K562 (cell line): ENCODE results near the gene MRPL38. TPM values are rescaled to one million over a fixed set of nuclear protein-coding genes. Genes with fewer than 3 reads are reported as not detected.
A peak's percentile ranks its signal among the peaks of the same experiment; 100 is the strongest.

Experiments
- ATAC-seq: fragments of 200-7000 bp; cut with Tn5 transposase; 3 replicates; pipeline ENCODE4 v1.9.1; 2020; ENCODE audit warnings: moderate library complexity
- BruUV-seq: library from RNA; stranded (reverse); fragments of 400-500 nt; replicated peaks from 2 replicates; lab custom pipeline; 2021; lab: Mats Ljungman, UMichigan
- CTCF ChIA-PET: fragments of 300-600 bp; formaldehyde crosslinking; extraction: SDS; loops from one replicate; lab custom pipeline; 2021; ENCODE audit warnings: low intra/inter-chr PET ratio; lab: Yijun Ruan, JAX
- POLR2A ChIA-PET: fragments of 300-600, 350-650 bp; sonication (Branson Sonifier 250); formaldehyde crosslinking; extraction: SDS; loops from one replicate; lab custom pipeline; 2021; ENCODE audit warnings: antibody characterized with exemption, inconsistent platforms; lab: Yijun Ruan, JAX
- DNase-seq, 4 experiments: peaks; one replicate each; pipeline versions ENCODE4 v3.0.0 to v3.0.0-alpha.2; 2011 to 2018; ENCODE audit warnings: low spot score in 3 of 4, mixed read lengths in 3 of 4; ENCODE audit errors: extremely low read depth in 1 of 4
- FAIRE-seq: peaks from 2 replicates; lab custom pipeline; 2011; peaks lifted over from hg19 to GRCh38; lab: Jason Lieb, UNC
- H2AFZ ChIP-seq: 2 replicates; pipeline ENCODE4 v1.6.0; 2011; ENCODE audit warnings: low read depth, low read length, control low read depth, inconsistent platforms
- H3K27ac ChIP-seq: fragments of 200-600 bp; 3 replicates; pipeline ENCODE4 v1.8.0; 2011; ENCODE audit warnings: low read depth, mild to moderate bottlenecking, control low read depth, inconsistent platforms, low read length, moderate library complexity, mixed read lengths; ENCODE audit errors: extremely low read depth
- H3K27me3 ChIP-seq, 2 experiments: fragments of 300-600 bp in 1 of 2; 2 replicates in 1 of 2; 3 replicates in 1 of 2; pipeline versions ENCODE4 v1.6.0 to v1.8.0; 2011; ENCODE audit warnings: inconsistent platforms in 2 of 2, low read length in 2 of 2, mild to moderate bottlenecking in 1 of 2, mixed read lengths in 1 of 2, moderate library complexity in 1 of 2; ENCODE audit not compliant: control insufficient read depth in 2 of 2, insufficient read depth in 2 of 2
- H3K36me3 ChIP-seq: fragments of 300-600 bp; 3 replicates; pipeline ENCODE4 v1.8.0; 2011; ENCODE audit warnings: mild to moderate bottlenecking, low read length, inconsistent platforms; ENCODE audit not compliant: control insufficient read depth, insufficient read depth
- H3K4me1 ChIP-seq, 2 experiments: fragments of 200-600 bp in 1 of 2; replicated peaks in 1 of 2; 2 replicates in 1 of 2; 3 replicates in 1 of 2; pipeline versions ENCODE4 v1.5.1 to v1.8.0; 2011; ENCODE audit warnings: inconsistent platforms in 2 of 2, low read length in 2 of 2, mild to moderate bottlenecking in 1 of 2, mixed read lengths in 1 of 2, moderate library complexity in 1 of 2; ENCODE audit not compliant: control insufficient read depth in 2 of 2, insufficient read depth in 2 of 2
- H3K4me2 ChIP-seq: 2 replicates; pipeline ENCODE4 v1.6.1; 2011; ENCODE audit warnings: low read length, control low read depth, inconsistent platforms, mixed read lengths; ENCODE audit not compliant: insufficient read depth
- H3K4me3 ChIP-seq: fragments of 200-600 bp; sonication (generic), shearing (Covaris generic); 2 replicates; pipeline ENCODE4 v1.5.1; 2016; ENCODE audit warnings: control low read depth, inconsistent platforms
- H3K79me2 ChIP-seq: fragments of 200-600 bp; 3 replicates; pipeline ENCODE4 v1.8.0; 2011; ENCODE audit warnings: low read length, inconsistent platforms; ENCODE audit not compliant: control insufficient read depth, insufficient read depth
- H3K9ac ChIP-seq, 2 experiments: 2 replicates each; pipeline versions ENCODE4 v1.6.0 to v1.6.1; 2011; ENCODE audit warnings: low read depth in 2 of 2, low read length in 2 of 2, control low read depth in 1 of 2, inconsistent platforms in 1 of 2, mild to moderate bottlenecking in 1 of 2, mixed read lengths in 1 of 2; ENCODE audit not compliant: insufficient read depth in 1 of 2
- H3K9me1 ChIP-seq: one replicate; pipeline ENCODE4 v1.6.0; 2011; ENCODE audit warnings: inconsistent platforms, mild to moderate bottlenecking, low read length, moderate library complexity; ENCODE audit not compliant: control insufficient read depth, insufficient read depth
- H3K9me3 ChIP-seq: replicated peaks from 2 replicates; pipeline ENCODE4 v1.5.1; 2011; ENCODE audit warnings: low read depth, low read length, inconsistent platforms; ENCODE audit not compliant: control insufficient read depth, insufficient read depth
- H4K20me1 ChIP-seq: replicated peaks from 2 replicates; pipeline ENCODE4 v1.6.1; 2011; ENCODE audit warnings: low read length, inconsistent platforms, mixed read lengths; ENCODE audit not compliant: control insufficient read depth, insufficient read depth
- BRD9 ChIP-seq: fragments of 450-650 bp; IDR thresholded peaks from 2 replicates; pipeline ENCODE4 v1.6.1; 2018; ENCODE audit warnings: low read depth; ENCODE audit not compliant: partially characterized antibody
- CBX2 ChIP-seq: fragments of 200-600 bp; sonication (generic); IDR thresholded peaks from one replicate; pipeline ENCODE4 v1.6.1; 2012; ENCODE audit warnings: mild to moderate bottlenecking, low read length, inconsistent platforms; ENCODE audit not compliant: insufficient read depth, poor library complexity, severe bottlenecking
- ETV1 ChIP-seq: fragments of 450-650 bp; conservative IDR thresholded peaks from 2 replicates; pipeline ENCODE4 v1.6.1; 2016; ENCODE audit warnings: missing genetic modification characterization, control low read depth, low read depth, missing compliant biosample characterization
- HNRNPL ChIP-seq: fragments of 200-400 bp; formaldehyde crosslinking; IDR thresholded peaks from 2 replicates; pipeline ENCODE4 v1.6.1; 2017; ENCODE audit warnings: low read depth, mild to moderate bottlenecking, low read length
- KLF16 ChIP-seq: IDR thresholded peaks from 2 replicates; pipeline ENCODE4 v1.6.1; 2016; ENCODE audit warnings: antibody characterized with exemption
- L3MBTL2 ChIP-seq: fragments of 450-650 bp; IDR thresholded peaks from 2 replicates; pipeline ENCODE4 v1.6.1; 2016; ENCODE audit warnings: mild to moderate bottlenecking, moderate library complexity
- MTA2 ChIP-seq: fragments of 450-650 bp; IDR thresholded peaks from 2 replicates; pipeline ENCODE4 v1.6.1; 2016; ENCODE audit warnings: low read depth
- NCOA4 ChIP-seq: fragments of 450-650 bp; IDR thresholded peaks from 2 replicates; pipeline ENCODE4 v1.6.1; 2018; ENCODE audit warnings: mild to moderate bottlenecking; ENCODE audit not compliant: partially characterized antibody
- RAD21 ChIP-seq, 2 experiments: fragments of 250-450 bp in 1 of 2; fragments of 450-650 bp in 1 of 2; sonication (Bioruptor Pico) in 1 of 2; formaldehyde crosslinking in 1 of 2; IDR thresholded peaks in 1 of 2; conservative IDR thresholded peaks in 1 of 2; 2 replicates each; pipeline versions ENCODE4 v1.4.0 to v1.8.0; 2020 to 2022; ENCODE audit warnings: mild to moderate bottlenecking in 2 of 2, moderate library complexity in 1 of 2
- RBM39 ChIP-seq: fragments of 200-400 bp; formaldehyde crosslinking; optimal IDR thresholded peaks from 2 replicates; pipeline ENCODE3; 2018; ENCODE audit warnings: low read depth, low read length
- SPI1 ChIP-seq: IDR thresholded peaks from 2 replicates; pipeline ENCODE4 v1.6.1; 2011; ENCODE audit warnings: low read depth, low read length, control low read depth, borderline replicate concordance
- SREBF2 ChIP-seq: sonication (generic); formaldehyde crosslinking; IDR thresholded peaks from 2 replicates; pipeline ENCODE4 v1.4.0; 2020; ENCODE audit warnings: mild to moderate bottlenecking, missing genetic modification reagents
- XRCC4 ChIP-seq: IDR thresholded peaks from one replicate; pipeline ENCODE4 v1.6.1; 2011; ENCODE audit not compliant: insufficient read depth, insufficient read length; ENCODE audit errors: extremely low read depth
- ZNF3 ChIP-seq: fragments of 250-450 bp; sonication (Bioruptor Pico); IDR thresholded peaks from 2 replicates; pipeline ENCODE4 v1.5.0; 2021; ENCODE audit warnings: mild to moderate bottlenecking, moderate library complexity
- ZNF324 ChIP-seq: fragments of 250-450 bp; sonication (Bioruptor Pico); IDR thresholded peaks from 2 replicates; pipeline ENCODE4 v1.4.0; 2020; ENCODE audit warnings: mild to moderate bottlenecking
- ZNF586 ChIP-seq: fragments of 450-650 bp; formaldehyde crosslinking; conservative IDR thresholded peaks from 2 replicates; pipeline ENCODE4 v1.4.0; 2020; ENCODE audit warnings: mild to moderate bottlenecking, moderate library complexity
- WGBS: fragments of 100-300 bp; shearing (Covaris generic); methylation state at CpG from one replicate; pipeline ENCODE4 v1.1.6; 2016; ENCODE audit warnings: low coverage, mixed read lengths; ENCODE audit not compliant: insufficient coverage; ENCODE audit errors: missing lambda C conversion rate; 5-methylcytosine and 5-hydroxymethylcytosine counted together
- in situ Hi-C: fragments of 300-500 bp; cut with MboI; formaldehyde crosslinking; loops from 4 replicates; pipeline ENCODE4 v1.15.0; 2018; ENCODE audit warnings: inconsistent platforms, mixed read lengths
- intact Hi-C: fragments of 100-400 bp; cut with micrococcal nuclease; formaldehyde crosslinking; loops from 2 replicates; pipeline ENCODE4 v1.14.2; 2022
- polyA plus RNA-seq, 8 experiments: library from polyadenylated mRNA; depleted of rRNA in 4 of 8; stranded (reverse) in 5 of 8; unstranded in 3 of 8; fragments of >200 nt; fragmentation: Nextera tagmentation in 2 of 8; fragmentation: Illumina TruSeq in 1 of 8; extraction: Ambion mirVana in 2 of 8; extraction: Trizol in 1 of 8; gene quantifications; 2 replicates each; pipeline versions ENCODE4 v1.2.1 to v1.2.3, GENCODE V29; 2011 to 2014; ENCODE audit warnings: inconsistent platforms in 1 of 8, missing spikeins in 1 of 8
- total RNA-seq, 7 experiments: library from RNA; depleted of rRNA in 6 of 7; stranded (reverse); fragments of >200 nt in 6 of 7; fragmentation: Illumina TruSeq in 2 of 7; extraction: Trizol in 2 of 7; gene quantifications; 2 replicates each; pipeline versions ENCODE4 v1.2.1 to v1.2.3, GENCODE V29; 2011 to 2021; ENCODE audit warnings: low replicate concordance in 1 of 7
- TF ChIP-seq, protein P1 (sequence below): IDR thresholded peaks from 2 replicates; pipeline ENCODE4 v1.6.1; 2011; ENCODE audit warnings: borderline replicate concordance, low read depth, mild to moderate bottlenecking, moderate library complexity, low read length; ENCODE audit not compliant: insufficient read depth, poor library complexity, severe bottlenecking
- TF ChIP-seq, protein P2 (sequence below), 3 experiments: IDR thresholded peaks in 2 of 3; conservative IDR thresholded peaks in 1 of 3; 2 replicates each; pipeline ENCODE4 v1.5.1; 2011 to 2012; ENCODE audit warnings: low read length in 3 of 3, mild to moderate bottlenecking in 3 of 3, control low read depth in 2 of 3, improper control_type of control experiment in 1 of 3, inconsistent platforms in 1 of 3, low read depth in 1 of 3, mixed read lengths in 1 of 3, moderate library complexity in 1 of 3; ENCODE audit not compliant: insufficient read depth in 2 of 3

The MRPL38 gene
- total and polyA plus RNA-seq, 9 of the 15 experiments (the other 6 are each of a cell fraction or from before 2014, with no cell fraction given): 4.5 to 154 (median 48.5) TPM

DNA sequence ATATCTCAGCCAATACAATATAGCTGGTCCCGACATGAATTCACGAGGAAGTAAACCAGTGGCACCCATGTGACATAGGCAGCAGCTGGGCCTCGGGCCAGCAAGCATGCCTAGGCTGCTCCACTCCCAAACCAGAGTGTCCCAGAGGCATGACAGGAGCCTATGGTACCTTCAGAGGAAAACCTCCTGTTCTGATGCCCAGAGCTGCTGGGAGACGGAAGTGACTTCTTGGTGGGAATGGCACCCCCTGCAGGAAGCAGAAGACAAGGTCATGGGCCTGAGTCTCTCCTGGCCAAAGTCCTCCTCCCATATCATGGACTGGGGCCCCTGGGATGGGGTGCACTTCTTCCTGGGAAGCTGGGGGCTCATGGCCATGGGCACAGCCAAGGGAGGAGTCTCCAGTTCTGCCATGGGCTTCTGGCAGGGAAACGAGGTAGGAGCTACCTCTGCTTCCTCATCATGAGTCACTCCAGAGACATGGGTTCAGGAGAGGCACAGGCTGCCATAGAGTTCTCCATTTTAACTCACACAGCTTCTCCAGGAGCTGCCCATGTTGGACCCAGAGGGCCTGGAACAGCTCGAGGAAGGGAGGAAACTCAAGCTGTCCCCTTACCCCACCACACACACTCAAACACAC, 22.7 kb upstream of the MRPL38 start:
- DNase-seq (peak; percentile 68 to 81 (median 72)), FAIRE-seq (peak; percentile 92), ATAC-seq (peak; percentile 95)
- peaks cover 5% of the 10 kb centered on the region; the same call in 1 of the 3 replicates for H3K36me3 ChIP-seq
- no peak overlapping the region for H3K4me3 ChIP-seq
- H3K9me3 ChIP-seq: no peaks in the 10 kb centered on the region
- H3K27me3 ChIP-seq: no peaks in the 10 kb centered on the region
- peaks cover 0 to 16% of the 10 kb centered on the region in 2 experiments; a peak in 2 of 5 replicates for H3K4me1 ChIP-seq
- no peak overlapping the region for H3K4me2 ChIP-seq
- H3K79me2 ChIP-seq: no peaks in the 10 kb centered on the region
- no TSS peak for BruUV-seq
- peak overlapping the region; percentile 51; the same call in 1 of the 2 replicates for H2AFZ ChIP-seq
- in situ Hi-C loops (no loop called here), intact Hi-C loops (no loop called here)
- no peak overlapping the region for H3K27ac ChIP-seq
- 56% methylated on average over 5 of the region's 6 CpGs for WGBS
- peaks cover 5% of the 10 kb centered on the region for H3K9me1 ChIP-seq
- no peaks in the 10 kb centered on the region for H4K20me1 ChIP-seq
- no peak overlapping the region for H3K9ac ChIP-seq
- CTCF ChIA-PET: interaction anchor here (0.6 kb wide), 1 partner anchor 275 kb away, joined by 3 read pairs; no protein-coding TSS in a partner anchor
- POLR2A ChIA-PET: interaction anchor here (0.7 to 1.5 kb wide), 8 partner anchors 10 to 153 kb away, joined by 3 to 6 read pairs (median 4); partner anchors contain the start of genes MRPL38 and SRP68
- TF ChIP-seq RAD21 (CRISPR knock-in tag; conservative IDR thresholded peaks at IDR 0.05 in 1 of 2, IDR thresholded peaks at IDR 0.05 in 1 of 2) (peak in 1 of 2 experiments; percentile 50; a peak in 2 of 4 replicates), CBX2 (no peak), ZNF586 (CRISPR knock-in tag) (no peak), RBM39 (no peak), BRD9 (no peak), NCOA4 (no peak), ZNF324 (CRISPR knock-in tag) (no peak), KLF16 (0 out of 2 replicates have a peak, but pooled peaks have one; percentile 15), SREBF2 (CRISPR knock-in tag) (no peak), SPI1 (0 out of 2 replicates have a peak, but pooled peaks have one; percentile 6), ETV1 (tag) (no peak), ZNF3 (CRISPR knock-in tag) (no peak), MTA2 (no peak), XRCC4 (no peak), L3MBTL2 (no peak), HNRNPL (no peak)
- TF ChIP-seq, protein P1, sequence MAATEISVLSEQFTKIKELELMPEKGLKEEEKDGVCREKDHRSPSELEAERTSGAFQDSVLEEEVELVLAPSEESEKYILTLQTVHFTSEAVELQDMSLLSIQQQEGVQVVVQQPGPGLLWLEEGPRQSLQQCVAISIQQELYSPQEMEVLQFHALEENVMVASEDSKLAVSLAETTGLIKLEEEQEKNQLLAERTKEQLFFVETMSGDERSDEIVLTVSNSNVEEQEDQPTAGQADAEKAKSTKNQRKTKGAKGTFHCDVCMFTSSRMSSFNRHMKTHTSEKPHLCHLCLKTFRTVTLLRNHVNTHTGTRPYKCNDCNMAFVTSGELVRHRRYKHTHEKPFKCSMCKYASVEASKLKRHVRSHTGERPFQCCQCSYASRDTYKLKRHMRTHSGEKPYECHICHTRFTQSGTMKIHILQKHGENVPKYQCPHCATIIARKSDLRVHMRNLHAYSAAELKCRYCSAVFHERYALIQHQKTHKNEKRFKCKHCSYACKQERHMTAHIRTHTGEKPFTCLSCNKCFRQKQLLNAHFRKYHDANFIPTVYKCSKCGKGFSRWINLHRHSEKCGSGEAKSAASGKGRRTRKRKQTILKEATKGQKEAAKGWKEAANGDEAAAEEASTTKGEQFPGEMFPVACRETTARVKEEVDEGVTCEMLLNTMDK: peak; percentile 17
- TF ChIP-seq, protein P2, sequence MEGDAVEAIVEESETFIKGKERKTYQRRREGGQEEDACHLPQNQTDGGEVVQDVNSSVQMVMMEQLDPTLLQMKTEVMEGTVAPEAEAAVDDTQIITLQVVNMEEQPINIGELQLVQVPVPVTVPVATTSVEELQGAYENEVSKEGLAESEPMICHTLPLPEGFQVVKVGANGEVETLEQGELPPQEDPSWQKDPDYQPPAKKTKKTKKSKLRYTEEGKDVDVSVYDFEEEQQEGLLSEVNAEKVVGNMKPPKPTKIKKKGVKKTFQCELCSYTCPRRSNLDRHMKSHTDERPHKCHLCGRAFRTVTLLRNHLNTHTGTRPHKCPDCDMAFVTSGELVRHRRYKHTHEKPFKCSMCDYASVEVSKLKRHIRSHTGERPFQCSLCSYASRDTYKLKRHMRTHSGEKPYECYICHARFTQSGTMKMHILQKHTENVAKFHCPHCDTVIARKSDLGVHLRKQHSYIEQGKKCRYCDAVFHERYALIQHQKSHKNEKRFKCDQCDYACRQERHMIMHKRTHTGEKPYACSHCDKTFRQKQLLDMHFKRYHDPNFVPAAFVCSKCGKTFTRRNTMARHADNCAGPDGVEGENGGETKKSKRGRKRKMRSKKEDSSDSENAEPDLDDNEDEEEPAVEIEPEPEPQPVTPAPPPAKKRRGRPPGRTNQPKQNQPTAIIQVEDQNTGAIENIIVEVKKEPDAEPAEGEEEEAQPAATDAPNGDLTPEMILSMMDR (IDR thresholded peaks at IDR 0.05 in 2 of 3, conservative IDR thresholded peaks at IDR 0.05 in 1 of 3; ENCODE audit: insufficient read depth in 2 of 3, low read depth in 1 of 3, low read length in 3 of 3): peak; percentile 60 to 73 (median 72)
